HG02981 (cell line): ENCODE measurements around the gene TOMM70.

ENCODE experiments used
- ATAC-seq: cut with Tn5 transposase; IDR thresholded peaks from one replicate; pipeline ENCODE4 v1.9.1; 2021; ENCODE audit warnings: mild to moderate bottlenecking, moderate library complexity; ENCODE audit not compliant: unreplicated experiment

Gene TOMM70

DNA sequence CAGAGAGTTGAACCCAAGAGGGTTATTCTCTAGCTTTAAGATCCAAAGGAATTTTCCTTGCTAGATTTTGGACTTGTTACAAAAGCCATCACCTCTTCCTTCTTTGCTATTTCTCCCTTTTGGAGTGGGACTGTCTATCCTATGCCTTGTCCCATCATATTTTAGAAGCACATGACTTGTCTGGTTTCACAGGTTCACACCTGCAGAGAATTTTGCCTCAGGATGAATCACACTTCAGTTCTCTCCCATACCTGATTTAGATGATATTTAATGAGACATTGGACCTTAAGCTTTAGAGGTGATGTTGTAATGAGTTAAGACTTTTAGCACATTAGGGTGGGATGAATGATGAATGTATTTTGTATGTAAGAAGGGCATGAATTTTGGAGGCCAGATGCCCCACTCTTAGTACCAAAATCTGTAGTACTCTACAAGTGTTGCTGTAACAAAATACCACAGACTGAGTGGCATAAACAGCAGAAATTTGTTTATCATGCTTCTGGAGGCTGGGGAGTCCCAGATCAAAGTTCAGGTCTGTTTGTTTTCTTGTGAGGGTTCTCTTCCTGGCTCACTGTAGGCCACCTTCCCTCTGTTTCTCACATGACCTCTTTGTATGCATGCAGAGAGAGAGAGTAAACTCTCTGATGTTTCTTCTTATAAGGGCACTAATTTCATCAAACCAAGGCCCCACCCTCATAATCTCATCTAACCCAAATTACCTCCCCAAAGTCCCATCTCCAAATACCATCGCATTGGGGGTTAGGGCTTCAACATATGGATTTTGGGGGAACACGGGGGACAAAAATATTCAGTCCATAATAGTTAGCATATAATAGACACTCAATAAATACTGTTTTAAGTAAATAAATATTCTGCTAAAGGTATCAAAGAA lies 10.4 kb upstream of the TOMM70 start:
- no peak for ATAC-seq

DNA sequence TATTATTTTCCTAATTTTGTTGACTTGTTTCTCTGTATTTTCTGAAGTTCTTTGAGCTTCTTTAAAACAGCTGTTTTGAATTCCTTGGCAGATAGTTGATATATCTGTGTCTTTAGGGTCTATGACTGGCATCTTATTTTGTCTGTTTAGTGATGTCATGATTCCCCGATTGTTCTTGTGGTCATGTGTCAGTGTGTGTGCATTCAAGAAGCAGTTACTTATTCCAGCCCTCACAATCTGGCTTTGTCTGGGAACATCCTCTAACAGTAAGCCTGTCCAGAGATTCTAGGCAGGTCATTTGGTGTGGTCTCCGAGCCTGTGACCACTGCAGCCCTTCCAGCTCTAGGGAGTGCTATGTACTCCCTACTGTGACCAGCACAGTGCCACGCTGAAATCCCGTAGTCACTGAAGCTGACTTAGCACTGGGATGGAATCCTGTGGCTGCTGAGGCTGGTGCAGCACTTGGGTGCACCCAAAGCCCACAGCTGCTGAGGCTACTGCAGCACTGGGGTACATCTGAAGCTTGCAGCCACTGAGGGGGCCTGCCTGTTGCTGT lies 7.2 kb upstream of the TOMM70 start:
- ATAC-seq = no peak

DNA sequence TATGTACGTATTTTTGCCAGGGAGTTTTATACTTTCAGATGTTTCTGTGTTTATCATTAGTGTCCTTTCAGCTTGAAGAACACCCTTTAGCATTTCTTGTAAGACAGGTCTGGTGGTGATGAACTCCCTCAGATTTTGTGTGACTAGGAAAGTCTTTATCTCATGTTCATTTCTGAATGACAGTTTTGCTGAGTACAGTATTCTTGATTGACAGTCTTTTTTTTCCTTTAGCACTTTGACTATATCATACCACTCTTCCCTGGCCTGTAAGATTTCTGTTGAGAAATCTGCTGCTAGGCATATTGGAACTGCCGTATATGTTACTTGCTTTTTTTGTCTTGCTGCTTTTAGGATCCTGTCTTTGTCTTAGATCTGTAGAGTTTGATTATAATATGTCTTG lies 6.3 kb upstream of the TOMM70 start:
- ATAC-seq = no peak

DNA sequence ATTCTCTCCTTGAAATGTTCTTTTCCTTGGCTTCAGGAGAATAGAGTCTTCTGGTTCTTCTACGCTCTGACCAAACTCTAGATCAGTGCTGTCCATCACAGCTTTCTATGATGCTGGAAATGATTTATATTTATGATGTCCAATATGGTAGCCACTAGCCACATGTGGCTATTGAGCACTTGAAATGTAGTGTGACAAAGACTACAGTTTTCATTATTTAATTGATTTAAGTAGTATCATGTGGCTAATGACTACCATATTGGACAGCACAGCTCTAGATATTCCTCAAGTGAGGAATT lies 3.3 kb upstream of the TOMM70 start:
- no peak for ATAC-seq

DNA sequence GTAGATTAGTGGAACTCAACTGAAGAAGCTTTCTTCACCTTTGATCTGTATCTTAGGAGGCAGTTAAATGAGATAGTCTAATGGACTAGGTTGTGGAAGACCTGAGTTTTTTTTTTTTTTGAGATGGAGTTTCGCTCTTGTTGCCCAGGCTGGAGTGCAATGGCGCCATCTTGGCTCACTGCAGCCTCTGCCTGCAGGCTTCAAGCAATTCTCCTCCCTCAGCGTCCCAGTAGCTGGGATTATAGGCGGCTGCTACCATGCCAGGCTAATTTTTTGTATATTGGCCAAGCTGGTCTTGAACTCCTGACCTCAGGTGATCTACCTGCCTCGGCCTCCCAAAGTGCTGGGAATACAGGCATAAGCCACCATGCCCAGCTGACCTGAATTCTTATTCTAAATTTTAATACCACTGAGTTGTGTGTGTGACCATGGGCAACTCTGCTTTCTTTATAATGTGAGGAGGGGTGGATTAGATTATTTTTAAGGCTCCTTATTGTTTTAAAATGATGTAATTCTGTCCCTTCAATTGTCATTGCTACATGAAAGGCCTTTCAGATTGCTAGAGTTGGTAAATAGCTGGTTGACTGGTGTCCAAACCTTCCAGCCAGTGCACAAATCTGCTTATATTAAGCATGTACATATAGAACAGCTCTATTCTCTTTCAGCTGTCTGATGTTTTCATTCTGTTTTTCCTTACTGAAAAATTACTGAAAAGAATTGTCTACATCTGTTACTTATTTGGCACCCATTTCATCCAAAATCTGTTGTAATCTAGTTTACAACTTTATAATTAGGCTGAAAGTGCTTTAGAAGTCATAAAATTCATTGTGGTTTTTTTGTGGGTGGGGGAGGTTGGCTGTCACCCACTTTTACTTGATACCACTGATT lies 2.7 kb upstream of the TOMM70 start:
- no peak for ATAC-seq

GRCh38 chr3:100402891-100403290 lies 2.0 kb upstream of the TOMM70 start:
- no peak for ATAC-seq

DNA sequence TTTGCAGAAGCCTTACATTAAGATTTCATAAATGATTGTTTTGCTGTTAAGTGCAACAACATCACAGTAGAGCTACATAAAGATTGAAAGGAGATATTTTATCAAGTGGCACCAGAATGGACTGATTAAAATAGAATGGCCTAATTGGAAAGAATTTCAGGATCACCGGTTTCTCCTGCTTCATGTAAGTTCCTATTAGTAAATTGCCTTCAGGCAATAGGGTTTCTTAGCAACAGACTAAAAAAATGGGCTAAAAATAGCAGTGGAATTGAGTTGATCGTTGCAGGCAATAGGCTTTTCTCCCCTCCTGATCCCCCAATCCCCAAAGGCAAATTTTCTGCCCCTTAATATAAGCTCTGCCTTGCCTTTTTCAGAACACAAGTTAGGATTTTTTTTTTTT lies 1.4 kb upstream of the TOMM70 start:
- no peak for ATAC-seq

GRCh38 chr3:100401674-100402041 lies 769 bp upstream of the TOMM70 start:
- ATAC-seq = peak; percentile 13

DNA sequence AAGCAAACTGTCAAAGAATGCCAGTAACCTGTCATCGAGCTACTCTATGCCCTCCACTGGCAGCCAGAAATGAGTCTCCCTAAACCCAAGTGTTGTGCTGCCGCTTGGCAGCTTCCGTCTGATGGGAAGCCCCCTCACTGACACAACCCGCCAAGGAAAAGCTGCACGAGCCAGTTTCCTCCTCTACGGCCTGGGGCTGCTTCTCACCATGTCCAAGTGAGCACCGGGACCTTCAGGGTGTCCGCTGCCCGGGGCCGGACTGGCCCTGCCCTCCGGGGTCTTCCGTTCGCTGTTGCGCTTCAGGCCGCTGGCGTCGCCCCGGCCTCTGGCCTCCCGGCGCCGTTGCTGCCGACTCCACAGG lies 490 bp downstream of the TOMM70 start:
- ATAC-seq = peak; percentile 20

DNA sequence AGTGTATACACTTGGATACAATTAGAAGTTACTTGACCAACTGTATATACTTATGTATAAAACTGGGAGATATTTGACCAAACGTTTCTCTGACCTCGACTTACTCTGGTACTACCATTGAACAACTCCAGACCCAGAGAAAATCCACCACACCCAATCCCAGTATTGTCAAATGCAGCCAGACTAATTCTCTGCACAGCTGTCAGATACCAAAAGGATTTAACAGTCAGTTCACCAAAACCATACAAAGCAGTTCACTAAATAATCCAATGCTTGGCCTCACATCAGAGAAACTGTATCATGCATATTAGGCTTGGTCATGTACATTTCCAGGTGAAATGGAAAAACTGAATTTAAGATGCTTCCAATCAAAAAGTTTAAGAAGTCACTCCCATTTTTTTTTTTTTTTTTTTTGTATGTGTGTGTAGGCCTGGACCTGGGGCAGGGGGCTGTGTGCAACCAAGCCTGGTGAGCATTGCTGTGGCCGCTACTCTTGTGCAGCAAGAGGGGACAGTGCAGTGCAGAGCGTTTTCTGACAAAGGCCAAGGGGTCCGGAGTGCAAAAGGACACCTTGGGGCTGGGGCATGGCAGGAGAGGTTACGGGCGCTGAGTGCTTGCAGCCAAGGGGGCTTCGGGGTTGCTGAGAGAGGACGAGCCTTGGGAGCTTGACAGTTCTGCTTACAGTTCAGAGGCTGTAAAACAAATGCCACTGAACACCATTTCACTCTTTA lies 1.4 kb downstream of the TOMM70 start:
- ATAC-seq = no peak

GRCh38 chr3:100396967-100397366 lies 3.9 kb downstream of the TOMM70 start:
- ATAC-seq = no peak

DNA sequence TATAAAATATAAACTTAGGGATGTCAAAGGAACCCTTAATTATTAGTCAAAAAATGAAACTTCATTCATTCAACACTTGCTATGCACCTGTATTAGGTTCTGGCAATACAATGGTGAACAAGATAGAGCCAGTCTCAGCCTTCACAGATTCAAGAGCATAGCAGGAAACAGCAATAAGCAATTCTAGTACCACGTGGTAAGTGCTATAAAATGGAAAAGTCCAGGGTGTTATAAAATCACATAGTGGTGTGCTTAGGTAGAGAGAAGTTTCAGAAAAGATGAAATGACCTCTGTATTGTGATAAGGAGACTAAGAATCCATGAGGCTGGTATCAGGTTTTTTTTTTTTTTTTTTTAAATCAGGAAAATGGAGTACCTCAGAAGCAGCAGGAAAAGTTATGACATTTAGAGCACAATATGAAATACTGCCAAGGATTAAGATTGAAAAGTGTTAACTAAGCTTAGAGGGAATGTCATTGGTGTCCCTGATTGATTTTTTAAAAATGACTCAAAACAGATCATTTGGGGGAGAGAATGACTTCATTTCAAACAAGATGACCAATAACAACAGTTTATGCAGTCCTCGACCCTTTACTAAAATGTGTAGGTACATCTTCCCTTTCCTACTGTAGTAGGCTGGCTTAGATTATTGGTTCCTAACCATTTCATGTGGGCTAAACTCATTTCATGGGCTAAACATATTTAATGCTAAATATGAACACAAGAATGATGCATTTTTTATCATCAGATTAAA lies 5.0 kb downstream of the TOMM70 start:
- ATAC-seq = no peak

GRCh38 chr3:100389025-100389424 lies 11.9 kb downstream of the TOMM70 start:
- ATAC-seq = no peak

DNA sequence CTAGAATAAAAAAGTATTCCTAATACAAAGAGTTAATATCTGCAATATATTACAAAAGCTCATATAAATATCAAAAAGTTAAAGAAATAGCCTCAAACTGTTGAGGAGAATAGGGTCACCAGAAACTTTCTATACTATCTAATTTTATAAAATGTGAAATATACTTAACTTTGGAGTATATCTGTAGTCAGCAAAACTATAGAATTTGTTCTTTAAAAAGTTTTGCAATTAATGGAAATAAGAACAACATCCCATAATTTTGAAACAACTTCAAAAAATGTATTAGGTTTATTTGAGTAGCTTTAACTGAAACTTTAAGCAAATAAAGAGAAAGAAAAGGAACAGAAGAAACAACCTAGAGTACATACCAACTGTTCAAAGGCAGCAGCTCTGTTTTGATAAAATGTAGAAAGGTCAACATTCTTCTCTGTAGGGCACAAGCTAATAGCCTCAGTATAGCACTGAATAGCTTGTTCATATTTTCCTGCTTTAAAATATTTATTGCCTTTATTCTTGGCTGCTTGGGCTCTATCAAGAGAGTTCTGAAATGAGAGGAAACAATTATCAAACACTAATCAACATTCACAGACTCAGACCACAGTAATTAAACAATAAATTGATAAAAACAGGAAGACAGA lies 14.3 kb downstream of the TOMM70 start:
- no peak for ATAC-seq

- ATAC-seq = no peak
These were observed 16.0 kb downstream of the TOMM70 start for GRCh38 chr3:100384733-100385525.

- ATAC-seq = no peak
These were observed 24.6 kb downstream of the TOMM70 start for GRCh38 chr3:100376301-100376700.

GRCh38 chr3:100374521-100374920 lies 26.4 kb downstream of the TOMM70 start:
- ATAC-seq = no peak

DNA sequence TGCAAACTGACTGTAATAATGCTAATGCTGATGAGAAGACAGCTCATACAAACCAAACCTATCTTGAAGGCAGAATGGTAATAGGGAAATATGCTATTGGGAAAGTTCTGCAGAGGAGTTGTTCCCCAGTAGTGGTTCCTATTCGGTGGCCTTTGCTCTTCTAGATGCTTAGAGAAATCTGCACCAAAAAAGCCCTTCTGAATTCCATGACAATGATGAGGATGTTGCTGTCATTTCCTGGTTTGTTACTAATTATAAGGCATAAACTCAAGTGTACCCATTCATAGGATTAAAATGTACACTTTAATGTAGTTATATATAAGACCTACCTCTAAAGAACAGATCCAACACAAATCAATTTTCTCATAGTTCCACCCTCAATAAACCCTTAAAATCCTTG lies 30.1 kb downstream of the TOMM70 start:
- no peak for ATAC-seq

- no peak for ATAC-seq
These were observed 32.4 kb downstream of the TOMM70 start for GRCh38 chr3:100368441-100368840.
